NCI-H82 (cell line): ENCODE data around the gene LIPC.
A peak's percentile ranks its signal among the peaks of the same experiment; 100 is the strongest.

ENCODE experiments used
- DNase-seq: peaks from one replicate; lab custom pipeline; 2025; lab: John Stamatoyannopoulos, UW

The LIPC gene

DNA sequence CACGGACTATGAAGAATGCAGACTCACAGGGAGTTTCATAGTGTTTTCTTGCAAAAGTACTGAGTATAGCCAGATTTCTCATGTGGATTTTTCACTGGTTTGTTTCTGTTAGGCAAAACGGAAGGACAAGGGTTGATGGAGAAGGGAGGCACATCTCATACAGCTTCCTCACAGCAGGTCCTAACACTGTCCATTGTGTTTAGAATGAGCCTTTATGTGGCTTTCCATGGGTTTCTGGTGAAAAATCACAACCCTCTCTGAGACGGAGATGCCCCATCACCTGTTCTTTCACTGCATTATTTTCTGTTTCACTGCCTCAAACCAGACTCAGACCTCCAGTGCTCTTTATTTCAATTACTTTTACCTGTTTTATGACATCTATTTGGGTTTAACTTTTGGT is 25.0 kb upstream of the LIPC start:
- DNase-seq: no peak

DNA sequence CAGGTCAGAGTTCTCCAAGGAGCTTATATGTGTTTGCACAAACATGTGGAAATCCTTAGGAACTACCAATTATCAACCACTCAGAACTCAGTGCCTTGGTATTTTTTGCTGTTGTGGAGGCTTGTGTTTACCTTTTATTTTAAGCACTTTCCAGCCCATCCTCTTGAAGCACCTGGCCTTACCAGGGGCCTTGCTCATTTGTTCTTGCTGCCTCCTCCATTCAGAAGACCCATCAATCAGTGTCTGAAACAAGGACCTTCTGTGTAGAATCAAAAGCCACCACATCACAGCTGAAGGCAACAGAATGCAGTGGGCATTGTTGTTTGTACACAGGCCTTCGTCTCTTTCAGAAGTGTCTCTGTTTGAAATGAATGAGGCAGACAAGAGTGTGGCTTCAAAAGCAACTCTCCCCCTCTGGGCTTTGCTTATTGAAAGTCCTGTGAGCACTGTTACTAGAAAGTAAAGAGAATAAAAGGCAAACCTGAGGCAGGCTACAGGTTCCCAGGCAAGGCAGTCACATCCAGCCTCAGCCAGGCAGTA is 24.5 kb upstream of the LIPC start:
- DNase-seq: no peak

DNA sequence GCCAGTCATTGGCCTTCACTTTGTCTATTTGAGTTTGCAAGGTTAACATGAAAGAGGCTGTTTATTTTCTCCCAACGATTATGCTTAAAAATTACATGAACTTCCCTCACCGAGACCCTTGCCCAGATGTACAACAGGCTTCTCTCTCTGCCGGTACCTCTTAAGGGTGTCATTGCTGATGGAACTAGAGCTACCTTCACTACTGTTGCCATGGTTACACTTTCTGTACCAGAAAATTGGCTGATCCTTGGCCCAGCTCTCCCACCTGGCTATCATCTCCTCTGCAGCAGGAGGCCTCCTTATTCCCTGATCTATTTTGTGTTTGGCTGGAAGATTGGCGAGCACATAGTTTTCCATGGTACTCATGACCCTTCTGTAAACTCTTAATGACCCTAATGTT is 24.0 kb upstream of the LIPC start:
- DNase-seq: no peak

DNA sequence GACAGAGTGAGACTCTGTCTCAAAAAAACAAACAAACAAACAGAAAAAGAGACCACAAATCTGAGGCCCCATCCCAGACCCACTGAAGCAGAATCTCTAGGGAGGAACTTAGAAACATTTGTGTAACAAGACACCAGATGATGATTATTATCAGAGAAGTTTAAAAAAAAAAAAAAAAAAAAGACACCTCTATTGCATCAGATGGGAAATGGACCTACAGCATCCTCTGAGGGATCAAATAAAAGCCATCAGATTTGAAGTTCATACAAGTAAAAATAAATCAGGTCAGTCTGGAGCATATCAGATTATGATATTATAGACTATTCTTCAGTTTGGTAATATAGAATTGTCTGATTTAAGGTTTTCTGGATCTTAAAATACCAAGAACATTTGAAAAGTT is 21.9 kb upstream of the LIPC start:
- no peak for DNase-seq

DNA sequence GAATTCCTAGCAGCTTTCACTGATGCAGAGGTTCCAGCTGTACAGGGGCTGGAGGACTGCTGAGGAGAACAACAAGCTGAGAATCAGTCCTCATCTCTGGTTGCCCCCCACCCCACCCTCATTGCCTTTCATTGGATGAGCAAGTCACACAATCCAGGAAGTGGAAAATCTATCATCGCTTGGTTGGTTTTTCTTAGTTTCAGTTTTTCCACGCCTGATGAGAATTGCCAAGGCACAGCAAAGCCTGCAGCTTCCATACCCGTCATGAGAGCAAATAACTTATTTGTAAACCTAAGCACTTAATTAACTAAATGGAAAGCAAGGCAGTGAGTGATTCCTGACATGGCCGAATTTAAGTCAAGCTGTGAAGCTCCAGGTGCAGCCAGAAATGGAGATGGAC is 21.4 kb upstream of the LIPC start:
- DNase-seq: peak; percentile 5

DNA sequence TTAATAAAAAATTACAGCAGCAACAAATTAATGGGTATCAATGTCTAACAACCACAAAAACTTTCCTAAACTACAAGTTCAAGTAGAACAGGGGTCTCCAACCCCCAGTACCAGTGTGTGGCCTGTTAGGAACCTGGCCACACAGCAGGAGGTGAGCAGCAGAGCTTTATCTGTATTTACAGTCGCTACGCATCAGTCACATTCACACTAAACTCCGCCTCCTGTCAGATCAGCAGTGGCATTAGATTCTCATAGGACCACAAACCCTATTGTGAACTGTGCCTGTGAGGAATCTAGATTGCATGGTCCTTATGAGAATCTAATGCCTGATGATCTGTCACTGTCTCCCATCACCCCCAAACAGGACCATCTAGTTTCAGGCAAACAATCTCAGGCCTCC is 18.5 kb upstream of the LIPC start:
- peak; percentile 14 for DNase-seq

DNA sequence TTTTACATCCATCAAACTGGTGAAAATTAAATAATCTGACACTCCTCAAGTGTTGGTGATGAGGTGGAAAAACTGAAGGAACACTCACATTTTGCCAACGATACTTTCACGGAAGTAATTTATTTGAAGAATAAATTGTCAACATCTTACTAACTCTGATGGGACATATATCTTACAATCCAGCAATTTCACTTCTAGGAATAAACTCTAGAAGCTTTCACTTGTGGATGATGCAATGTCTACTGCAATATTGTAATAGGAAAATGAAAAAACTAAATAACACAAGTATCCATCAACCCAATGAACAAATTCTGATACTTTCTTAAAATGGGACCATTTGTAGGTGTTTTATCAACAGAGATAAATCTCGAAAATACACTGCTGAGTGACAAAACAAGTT is 16.2 kb upstream of the LIPC start:
- no peak for DNase-seq

DNA sequence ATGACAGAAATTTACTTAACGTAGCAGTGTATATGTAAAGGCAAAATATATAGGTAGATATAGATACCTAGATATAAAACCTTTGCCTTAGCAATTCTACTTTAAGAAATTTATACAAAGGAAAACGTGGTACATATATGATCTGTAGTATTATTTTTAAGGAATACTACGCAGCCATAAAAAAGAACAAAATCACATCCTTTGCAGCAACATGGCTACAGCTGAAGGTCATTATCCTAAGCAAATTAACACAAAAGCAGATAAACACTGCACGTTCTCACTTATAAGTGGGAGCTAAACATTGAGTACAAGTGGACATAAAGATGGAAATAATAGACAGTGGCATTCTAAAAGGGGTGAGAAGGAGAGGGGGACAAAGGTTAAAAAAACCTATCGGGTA is 14.8 kb upstream of the LIPC start:
- no peak for DNase-seq

DNA sequence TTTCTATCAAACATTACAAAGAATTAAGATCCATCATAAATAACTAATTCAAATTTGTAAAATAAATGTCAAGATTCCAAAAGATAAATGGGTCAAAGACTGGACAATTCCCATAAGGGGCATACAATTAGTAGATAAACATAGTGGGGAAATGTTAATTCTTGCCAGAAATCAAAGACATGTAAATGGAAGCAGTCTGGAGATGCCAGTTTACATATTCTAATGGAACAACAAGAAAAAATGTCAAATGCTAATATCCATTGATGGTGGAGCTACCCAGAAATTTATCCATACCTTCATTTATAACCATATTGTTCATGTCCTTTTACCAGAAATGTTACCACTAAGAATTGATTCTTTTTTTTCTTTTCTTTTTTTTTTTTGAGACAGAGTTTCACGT is 13.7 kb upstream of the LIPC start:
- no peak for DNase-seq

DNA sequence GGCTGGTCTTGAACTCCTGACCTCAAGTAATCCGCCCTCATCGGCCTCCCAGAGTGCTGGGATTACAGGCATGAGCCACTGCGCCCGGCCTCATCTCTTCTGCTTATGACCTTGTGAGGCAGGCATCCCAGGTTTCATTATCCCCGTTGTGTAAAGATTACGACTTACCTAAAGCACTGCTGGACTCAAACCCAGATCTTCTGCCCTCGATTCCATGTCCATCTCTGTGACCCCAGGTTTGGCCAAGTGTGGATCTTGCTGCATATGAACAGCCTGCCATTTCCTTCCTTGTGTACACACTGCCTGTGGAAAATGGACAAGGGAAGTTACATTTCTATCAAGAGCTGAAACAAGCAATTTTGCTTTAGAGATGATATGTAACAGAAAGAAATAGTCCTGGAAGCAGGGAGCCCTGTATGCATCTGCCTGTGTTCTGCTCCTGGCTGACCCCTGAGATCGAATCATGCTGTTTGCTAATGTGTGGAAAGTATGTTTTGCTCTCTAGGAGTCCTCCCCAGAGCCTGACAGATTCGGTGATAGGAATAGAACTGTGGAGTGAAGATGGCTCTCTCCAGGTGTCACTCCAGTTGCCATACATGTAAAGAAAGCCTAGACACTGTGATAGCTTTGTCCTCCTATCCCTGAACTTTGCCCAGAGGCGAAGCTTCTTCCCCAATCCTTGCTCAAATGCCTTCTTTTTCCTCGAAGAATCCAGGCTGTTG is 11.8 kb upstream of the LIPC start:
- no peak for DNase-seq

DNA sequence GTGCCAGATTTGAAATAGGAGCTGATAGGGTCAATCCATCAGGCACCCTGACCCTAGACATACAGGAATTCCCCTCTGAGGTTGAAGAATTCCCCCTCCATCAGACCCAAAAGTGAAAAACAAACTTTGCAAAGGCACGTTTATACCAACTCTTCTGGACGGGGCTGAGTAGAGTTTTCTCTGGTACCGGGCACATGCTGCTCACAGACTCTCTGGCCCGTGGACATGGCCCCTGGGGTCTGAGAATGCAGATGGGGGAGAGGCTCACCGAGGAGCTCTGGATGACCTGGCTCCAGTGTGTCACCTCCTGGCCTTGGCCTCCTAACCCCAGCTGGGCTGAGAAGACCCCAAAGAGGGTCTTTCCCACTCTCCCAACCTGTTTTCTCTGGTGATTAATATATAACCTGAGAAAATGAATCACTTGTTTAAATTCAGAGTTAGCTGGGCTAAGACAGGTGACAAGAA is 11.2 kb upstream of the LIPC start:
- no peak for DNase-seq

DNA sequence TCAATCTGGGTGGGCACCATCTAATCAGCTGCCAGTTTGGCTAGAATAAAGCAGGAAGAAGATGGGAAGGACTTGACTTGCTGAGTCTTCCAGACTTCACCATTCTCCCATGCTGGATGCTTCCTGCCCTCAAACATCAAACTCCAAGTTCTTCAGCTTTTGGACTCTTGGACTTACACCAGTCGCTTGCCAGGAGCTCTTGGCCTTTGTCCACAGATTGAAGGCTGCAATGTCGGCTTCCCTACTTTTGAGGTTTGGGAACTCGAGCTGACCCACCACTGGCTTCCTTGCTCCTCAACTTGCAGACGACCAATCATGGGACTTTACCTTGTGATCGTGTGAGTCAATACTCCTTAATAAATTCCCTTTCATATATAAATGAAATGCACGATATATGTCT is 8.6 kb upstream of the LIPC start:
- DNase-seq: no peak

DNA sequence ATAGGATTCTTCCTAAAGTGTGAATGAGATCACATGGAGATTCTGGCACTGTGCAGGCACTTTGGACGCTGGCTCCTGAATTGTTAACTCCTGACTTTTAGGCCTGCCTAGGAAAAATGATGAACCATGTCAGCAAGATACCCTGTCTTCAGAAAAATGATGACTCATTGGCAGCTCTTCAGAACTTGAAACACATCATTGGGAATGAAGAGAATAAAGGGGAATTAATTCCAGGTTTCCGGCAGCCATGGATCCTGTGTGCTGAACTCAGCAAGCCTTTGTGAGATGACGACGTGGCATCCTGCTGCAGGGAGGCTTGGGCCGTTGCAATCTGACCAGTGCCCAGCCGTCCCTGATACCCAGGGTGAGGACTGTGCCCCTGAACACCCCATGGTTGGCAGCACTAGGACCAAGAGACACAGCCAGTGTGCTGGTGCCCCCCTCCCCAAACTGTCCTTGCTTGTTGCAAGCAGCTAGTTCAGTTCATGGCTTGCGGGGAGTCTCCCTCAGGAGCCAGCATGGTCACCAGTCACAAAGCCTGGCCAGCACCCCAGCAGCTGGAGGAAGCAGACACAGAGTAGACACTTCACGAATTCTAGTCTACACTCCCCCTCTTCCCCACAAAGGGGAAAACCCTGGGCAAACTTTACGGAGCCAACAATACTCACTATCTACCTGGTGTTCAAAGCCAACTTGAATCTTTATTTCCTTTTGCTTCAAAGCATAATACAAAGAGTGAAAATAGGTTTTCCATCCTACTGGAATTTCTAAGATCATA is 7.8 kb upstream of the LIPC start:
- DNase-seq: no peak

DNA sequence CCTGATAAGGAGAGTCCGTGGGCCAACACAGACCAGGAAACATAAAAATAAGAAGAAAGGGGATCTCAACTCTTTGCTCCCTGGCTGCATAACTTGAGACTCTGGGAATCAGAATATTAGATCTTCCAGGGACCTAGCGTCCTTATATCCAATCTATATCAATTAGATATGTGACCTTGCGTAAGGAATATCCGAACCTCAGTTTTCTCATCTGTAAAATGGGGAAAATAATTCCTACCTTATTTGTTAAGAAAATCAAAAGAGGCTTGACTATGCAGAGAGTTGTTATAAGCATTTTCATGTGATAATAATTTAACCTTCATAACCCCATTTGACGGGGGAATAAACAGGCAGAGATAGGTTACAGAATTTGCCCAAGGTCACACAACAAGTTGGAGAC is 7.1 kb upstream of the LIPC start:
- no peak for DNase-seq

DNA sequence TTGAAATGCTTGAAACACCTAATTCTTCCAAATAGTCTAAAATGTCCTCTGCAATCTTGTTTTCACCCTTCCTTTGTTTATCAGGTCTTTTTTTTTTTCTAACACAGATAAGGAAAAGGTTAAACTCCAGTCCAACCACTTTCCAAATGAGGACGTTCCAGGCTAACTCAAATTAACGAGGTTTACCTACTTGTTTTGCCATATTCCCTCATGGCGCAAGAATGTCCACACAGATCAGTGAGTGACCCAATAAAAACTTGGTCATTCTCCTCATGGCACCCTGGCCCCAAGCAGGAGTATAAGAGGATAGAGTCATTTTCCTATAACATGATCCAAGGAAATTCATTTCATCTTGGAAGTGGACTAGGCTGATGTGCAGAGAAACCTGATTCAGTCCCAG is 6.6 kb upstream of the LIPC start:
- no peak for DNase-seq

DNA sequence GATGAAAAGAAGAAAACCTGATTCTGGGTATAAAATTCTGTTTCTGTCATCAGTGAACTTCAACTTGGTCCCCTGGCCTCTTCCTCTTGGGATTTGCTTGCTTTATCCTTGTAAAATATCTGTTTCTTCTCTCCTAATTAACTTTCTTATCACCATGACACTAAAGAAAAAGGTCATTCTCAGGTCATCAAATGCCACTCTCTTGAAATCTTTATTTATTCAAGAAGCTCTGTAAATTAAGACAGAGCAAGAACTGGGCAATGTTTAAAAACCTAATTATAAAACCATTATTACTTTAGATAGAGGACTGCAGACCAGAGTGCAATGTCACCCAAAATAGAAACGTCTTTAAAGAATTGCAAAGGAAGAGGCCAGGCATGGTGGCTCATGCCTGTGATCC is 6.0 kb upstream of the LIPC start:
- no peak for DNase-seq

DNA sequence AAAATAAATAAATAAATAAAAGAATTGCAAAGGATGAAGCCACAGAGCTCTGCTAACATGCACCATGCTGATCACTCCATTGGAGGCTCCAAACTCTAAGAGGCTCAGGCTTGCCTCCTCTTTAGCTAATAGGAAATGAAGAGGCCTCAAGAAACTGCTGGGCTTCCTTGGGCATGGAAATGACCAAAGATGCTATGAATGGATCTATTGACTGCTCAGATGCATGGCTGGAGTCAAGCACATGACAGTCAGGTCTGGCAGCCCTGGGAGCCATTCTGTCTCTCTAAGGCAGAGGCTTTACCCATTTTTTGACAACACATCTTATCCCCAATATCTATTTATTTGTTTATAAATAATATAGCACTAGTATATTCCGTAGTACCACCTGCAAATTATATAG is 5.3 kb upstream of the LIPC start:
- no peak for DNase-seq

DNA sequence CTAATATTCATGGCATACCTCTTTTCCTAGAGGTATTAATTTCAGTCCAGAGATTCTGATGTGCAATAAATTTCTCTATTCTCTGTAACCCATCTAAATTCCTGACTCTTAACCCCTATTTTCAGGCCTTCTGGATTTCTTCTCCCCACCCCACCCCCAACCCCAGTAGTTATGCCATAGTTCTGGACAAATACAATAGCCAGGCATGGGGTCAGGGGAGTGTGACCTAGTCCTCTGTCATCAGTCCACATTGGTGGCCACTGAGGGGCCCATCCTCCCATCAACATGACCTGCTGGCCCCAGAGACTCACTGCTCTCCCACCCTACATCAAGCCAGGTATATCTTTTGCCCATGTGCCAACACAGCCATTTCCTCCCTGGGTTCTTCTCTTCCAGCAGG is 3.8 kb upstream of the LIPC start:
- DNase-seq: no peak

DNA sequence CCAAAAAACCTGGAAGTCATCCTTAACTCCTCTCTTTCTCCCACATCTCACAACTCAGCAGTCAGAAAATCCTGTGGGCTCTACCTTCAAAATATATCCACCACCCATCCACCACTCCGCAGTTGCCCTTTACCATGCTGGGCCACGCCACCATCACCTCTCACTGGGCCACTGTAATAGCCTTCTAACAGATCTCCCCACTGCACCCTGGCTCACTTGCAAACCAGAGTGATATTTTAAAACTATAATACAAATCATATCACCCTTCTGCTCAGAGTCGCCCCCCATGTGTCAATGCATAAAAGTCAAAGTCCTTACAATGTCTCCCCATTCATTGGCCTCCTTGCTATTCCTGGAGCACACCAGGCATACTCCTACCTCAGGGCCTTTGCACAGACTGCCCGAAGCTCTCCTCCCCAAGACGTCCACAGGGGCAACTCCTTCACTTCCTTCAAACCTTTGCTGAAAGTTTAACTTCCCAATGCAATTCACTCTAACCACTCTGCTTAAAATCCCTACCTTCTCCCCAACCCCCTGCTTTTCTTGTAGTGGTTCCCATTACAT is 1.5 kb upstream of the LIPC start:
- DNase-seq: no peak

DNA sequence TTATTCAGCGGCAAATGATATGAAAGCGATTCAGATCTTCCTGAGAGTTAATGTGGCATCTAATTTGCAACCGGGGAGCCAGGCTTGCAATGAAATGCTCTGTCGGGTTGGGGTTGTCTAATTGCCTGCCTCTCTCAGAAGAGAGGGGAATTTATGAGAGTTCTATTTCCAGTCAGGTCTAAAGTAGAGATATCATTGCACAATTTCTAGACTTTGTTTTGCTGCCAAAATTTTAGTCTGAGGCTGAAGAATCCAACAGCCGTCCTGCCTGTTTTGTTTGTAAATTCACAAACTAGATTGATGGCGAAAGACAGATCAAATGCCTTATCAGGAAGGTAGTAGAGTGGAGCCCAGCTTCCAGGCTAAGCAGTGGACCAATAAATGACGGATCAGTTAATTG is 610 bp downstream of the LIPC start:
- no peak for DNase-seq

DNA sequence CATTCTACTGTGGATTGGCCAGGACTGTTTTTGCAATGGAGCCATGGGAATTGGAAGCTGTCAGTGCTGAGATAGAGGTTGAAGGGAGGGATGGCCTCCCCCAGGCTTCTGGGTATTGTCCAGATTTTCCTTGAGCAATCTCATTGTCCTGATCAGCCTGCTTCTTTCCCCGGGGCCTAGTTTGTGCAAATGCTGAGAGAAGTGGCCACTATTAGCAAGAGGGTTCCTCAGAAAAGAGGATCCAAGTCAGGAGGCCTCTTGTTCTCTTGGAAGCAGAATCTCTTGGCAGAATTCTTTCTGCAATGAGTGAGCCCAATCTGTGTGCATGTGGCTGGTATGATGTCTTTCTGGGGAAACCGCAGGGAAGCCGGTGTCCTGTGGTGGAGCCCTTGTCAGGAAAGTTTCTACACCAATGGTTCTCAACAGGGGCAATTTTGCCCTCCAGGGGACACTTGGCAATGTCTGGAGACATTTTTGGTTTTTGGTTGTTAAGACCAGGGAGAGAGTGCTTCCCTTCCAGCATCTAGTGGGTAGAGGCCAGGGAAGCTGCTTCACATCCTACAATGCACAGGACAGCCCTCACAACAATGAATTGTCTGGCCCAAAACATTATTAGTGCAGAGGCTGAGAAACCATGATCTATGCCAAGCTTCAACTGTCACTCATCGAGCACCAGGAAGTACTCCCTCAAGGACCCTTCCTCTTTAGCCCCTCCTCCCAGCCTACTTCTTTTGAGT is 2.0 kb downstream of the LIPC start:
- DNase-seq: no peak

DNA sequence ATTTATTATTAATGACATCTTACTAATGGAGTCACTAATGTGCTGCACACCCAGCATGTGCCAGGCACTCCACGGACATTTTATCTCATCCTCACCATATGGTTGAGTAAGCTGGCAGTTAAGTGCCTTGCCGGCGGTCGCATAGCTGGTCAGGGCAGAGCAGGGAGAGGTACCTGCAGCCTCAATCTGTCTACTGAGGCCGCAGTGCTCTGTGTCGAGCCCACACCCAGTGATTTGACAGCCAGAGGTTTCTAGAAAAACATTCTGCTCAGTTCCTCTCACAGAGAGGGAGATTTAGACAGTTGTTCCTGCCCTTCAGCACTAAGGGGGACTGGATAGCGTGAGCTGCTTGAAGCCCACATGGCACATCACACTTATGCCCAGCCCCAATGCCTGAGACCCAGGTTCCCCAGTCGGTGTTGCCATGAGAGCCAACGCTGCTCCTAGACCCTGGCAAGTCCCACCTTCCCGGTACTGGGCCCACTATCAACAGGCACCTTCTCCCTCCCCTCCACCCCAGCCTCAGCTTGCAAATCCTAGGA is 2.6 kb downstream of the LIPC start:
- DNase-seq: peak; percentile 35
